HUES64 (cell line): Measurements from ENCODE around the gene PCDH15.

Source experiments
- H3K27ac ChIP-seq: 2 replicates; pipeline ENCODE4 v1.7.0; 2013; ENCODE audit warnings: low read depth, low read length, inconsistent platforms
- H3K27me3 ChIP-seq: 2 replicates; pipeline ENCODE4 v1.6.1; 2013; ENCODE audit warnings: mild to moderate bottlenecking, low read length; ENCODE audit not compliant: insufficient read depth
- H3K36me3 ChIP-seq: 2 replicates; pipeline ENCODE4 v1.6.1; 2013; ENCODE audit warnings: mild to moderate bottlenecking, low read length; ENCODE audit not compliant: insufficient read depth
- H3K4me1 ChIP-seq: 2 replicates; pipeline ENCODE4 v1.6.1; 2013; ENCODE audit warnings: mild to moderate bottlenecking, low read length, moderate library complexity; ENCODE audit not compliant: insufficient read depth
- H3K4me3 ChIP-seq: 2 replicates; pipeline ENCODE4 v1.5.1; 2013; ENCODE audit warnings: mild to moderate bottlenecking, low read length, moderate library complexity
- H3K9ac ChIP-seq: 2 replicates; pipeline ENCODE4 v1.6.1; 2013; ENCODE audit warnings: mild to moderate bottlenecking, low read depth, low read length
- H3K9me3 ChIP-seq: 2 replicates; pipeline ENCODE4 v1.6.1; 2013; ENCODE audit warnings: low read depth, low read length; ENCODE audit not compliant: insufficient read depth
- WGBS: fragments of 150-250, 120-280 bp; methylation state at CpG from one replicate; pipeline ENCODE4 v1.1.7; 2013; ENCODE audit warnings: missing lambda C conversion rate; 5-methylcytosine and 5-hydroxymethylcytosine counted together

The PCDH15 gene

GRCh38 chr10:54796881-54797280 is 4.2 kb downstream of the PCDH15 start:
- Histone ChIP-seq H3K4me3 (no peak overlapping the region), H3K27me3 (no peaks in the 10 kb centered on the region), H3K36me3 (no peaks in the 10 kb centered on the region), H3K4me1 (peaks cover 7% of the 10 kb centered on the region; the same call in 1 of the 2 replicates), H3K9ac (no peak overlapping the region), H3K9me3 (no peaks in the 10 kb centered on the region), H3K27ac (no peak overlapping the region)
- WGBS = 91% methylated on average over 3 of the region's 3 CpGs

GRCh38 chr10:54776622-54777021 is 24.4 kb downstream of the PCDH15 start:
- H3K4me3 ChIP-seq = no peak overlapping the region
- 93% methylated on average over 4 of the region's 4 CpGs for WGBS
- no peaks in the 10 kb centered on the region for H3K27me3 ChIP-seq
- H3K27ac ChIP-seq = no peak overlapping the region
- H3K9me3 ChIP-seq = no peaks in the 10 kb centered on the region
- no peak overlapping the region for H3K9ac ChIP-seq
- H3K4me1 ChIP-seq = no peaks in the 10 kb centered on the region
- H3K36me3 ChIP-seq = no peaks in the 10 kb centered on the region

GRCh38 chr10:54772468-54773122 is 28.4 kb downstream of the PCDH15 start:
- WGBS = 94% methylated on average over 6 of the region's 6 CpGs
- H3K4me3 ChIP-seq = no peak overlapping the region
- H3K27me3 ChIP-seq = no peaks in the 10 kb centered on the region
- no peak overlapping the region for H3K9ac ChIP-seq
- H3K9me3 ChIP-seq = no peaks in the 10 kb centered on the region
- no peaks in the 10 kb centered on the region for H3K36me3 ChIP-seq
- no peak overlapping the region for H3K27ac ChIP-seq
- H3K4me1 ChIP-seq = no peaks in the 10 kb centered on the region

GRCh38 chr10:54769051-54769450 is 32.0 kb downstream of the PCDH15 start:
- Histone ChIP-seq H3K36me3 (no peaks in the 10 kb centered on the region), H3K4me1 (no peaks in the 10 kb centered on the region), H3K4me3 (no peak overlapping the region), H3K9ac (no peak overlapping the region), H3K9me3 (no peaks in the 10 kb centered on the region), H3K27ac (no peak overlapping the region), H3K27me3 (no peaks in the 10 kb centered on the region)
- 14% methylated on average over 1 of the region's 2 CpGs for WGBS

GRCh38 chr10:54758791-54759190 is 42.2 kb downstream of the PCDH15 start:
- H3K27me3 ChIP-seq = no peaks in the 10 kb centered on the region
- no peak overlapping the region for H3K9ac ChIP-seq
- no peak overlapping the region for H3K4me3 ChIP-seq
- H3K27ac ChIP-seq = no peak overlapping the region
- 87% methylated on average over 2 of the region's 2 CpGs for WGBS
- no peaks in the 10 kb centered on the region for H3K4me1 ChIP-seq
- no peaks in the 10 kb centered on the region for H3K36me3 ChIP-seq
- no peaks in the 10 kb centered on the region for H3K9me3 ChIP-seq

- Histone ChIP-seq H3K27ac (no peak overlapping the region), H3K4me3 (no peak overlapping the region), H3K9ac (no peak overlapping the region), H3K27me3 (no peaks in the 10 kb centered on the region), H3K9me3 (no peaks in the 10 kb centered on the region), H3K36me3 (no peaks in the 10 kb centered on the region), H3K4me1 (no peaks in the 10 kb centered on the region)
- WGBS = 86% methylated on average over 1 of the region's 1 CpG
Observed at GRCh38 chr10:54749623-54750022, 51.4 kb downstream of the PCDH15 start.

- H3K9me3 ChIP-seq = no peaks in the 10 kb centered on the region
- H3K36me3 ChIP-seq = no peaks in the 10 kb centered on the region
- no peaks in the 10 kb centered on the region for H3K27me3 ChIP-seq
- H3K4me3 ChIP-seq = no peak overlapping the region
- no peaks in the 10 kb centered on the region for H3K4me1 ChIP-seq
- no peak overlapping the region for H3K27ac ChIP-seq
- WGBS = 100% methylated on average over 1 of the region's 2 CpGs
- no peak overlapping the region for H3K9ac ChIP-seq
Observed at GRCh38 chr10:54745436-54745835, 55.6 kb downstream of the PCDH15 start.

- Histone ChIP-seq H3K36me3 (no peaks in the 10 kb centered on the region), H3K4me1 (no peaks in the 10 kb centered on the region), H3K9me3 (no peaks in the 10 kb centered on the region), H3K9ac (no peak overlapping the region), H3K27ac (no peak overlapping the region), H3K27me3 (no peaks in the 10 kb centered on the region), H3K4me3 (no peak overlapping the region)
- 93% methylated on average over 4 of the region's 4 CpGs for WGBS
Observed at GRCh38 chr10:54742416-54742815, 58.6 kb downstream of the PCDH15 start.

GRCh38 chr10:54728511-54728910 is 72.5 kb downstream of the PCDH15 start:
- H3K27ac ChIP-seq = no peak overlapping the region

GRCh38 chr10:54722075-54722474 is 79.0 kb downstream of the PCDH15 start:
- Histone ChIP-seq H3K27ac (no peak overlapping the region), H3K9ac (no peak overlapping the region), H3K9me3 (no peaks in the 10 kb centered on the region), H3K4me3 (no peak overlapping the region), H3K27me3 (no peaks in the 10 kb centered on the region), H3K4me1 (no peaks in the 10 kb centered on the region), H3K36me3 (no peaks in the 10 kb centered on the region)
- WGBS = 100% methylated on average over 1 of the region's 1 CpG

More at GRCh38 chr10:54728511-54728910, 72.5 kb downstream of the PCDH15 start:
- H3K4me3 ChIP-seq = no peak overlapping the region
- H3K4me1 ChIP-seq = no peaks in the 10 kb centered on the region
- WGBS = 97% methylated on average over 1 of the region's 1 CpG
- H3K27me3 ChIP-seq = no peaks in the 10 kb centered on the region
- no peak overlapping the region for H3K9ac ChIP-seq
- H3K9me3 ChIP-seq = no peaks in the 10 kb centered on the region
- no peaks in the 10 kb centered on the region for H3K36me3 ChIP-seq

GRCh38 chr10:54710918-54711317 is 90.1 kb downstream of the PCDH15 start:
- no peaks in the 10 kb centered on the region for H3K27me3 ChIP-seq
- no peak overlapping the region for H3K4me3 ChIP-seq
- no peak overlapping the region for H3K9ac ChIP-seq
- H3K36me3 ChIP-seq = no peaks in the 10 kb centered on the region
- H3K9me3 ChIP-seq = no peaks in the 10 kb centered on the region
- no peaks in the 10 kb centered on the region for H3K4me1 ChIP-seq
- H3K27ac ChIP-seq = no peak overlapping the region
- 97% methylated on average over 2 of the region's 3 CpGs for WGBS

GRCh38 chr10:54708591-54708990 is 92.4 kb downstream of the PCDH15 start:
- Histone ChIP-seq H3K27ac (no peak overlapping the region), H3K9ac (no peak overlapping the region), H3K36me3 (no peaks in the 10 kb centered on the region), H3K4me3 (no peak overlapping the region), H3K4me1 (no peaks in the 10 kb centered on the region), H3K9me3 (no peaks in the 10 kb centered on the region), H3K27me3 (no peaks in the 10 kb centered on the region)
- 85% methylated on average over 8 of the region's 8 CpGs for WGBS
